Esophagus squamous epithelium (tissue), 5 donors: ENCODE data around the gene DMAC2. TPM values are rescaled to one million over a fixed set of nuclear protein-coding genes. Genes with fewer than 3 reads are reported as not detected.

Experiments used
- DNase-seq: peaks from one replicate; lab custom pipeline; 2025; lab: John Stamatoyannopoulos, UW
- H3K27ac ChIP-seq, 4 donors: fragments of 200-600 bp; sonication (generic); one replicate each; pipeline ENCODE4 v1.5.1; 2016 to 2019; ENCODE audit warnings: mild to moderate bottlenecking in 1 of 4
- H3K27me3 ChIP-seq, 4 donors: fragments of 200-600 bp; sonication (generic); 1 replicate in 3 of 4; 2 replicates in 1 of 4; pipeline versions ENCODE4 v1.5.1 to v1.6.0; 2017 to 2021; ENCODE audit warnings: antibody characterized with exemption in 1 of 4
- H3K36me3 ChIP-seq, 3 donors: fragments of 200-600 bp; sonication (generic); one replicate each; pipeline ENCODE4 v1.5.1; 2016 to 2019
- H3K4me1 ChIP-seq, 3 donors: fragments of 200-600 bp; sonication (generic); one replicate each; pipeline ENCODE4 v1.5.1; 2017 to 2019
- H3K4me3 ChIP-seq, 4 donors: fragments of 200-600 bp; sonication (generic); 1 replicate in 3 of 4; 2 replicates in 1 of 4; pipeline ENCODE4 v1.5.1; 2016 to 2019; ENCODE audit warnings: mild to moderate bottlenecking in 2 of 4, moderate library complexity in 1 of 4
- H3K9me3 ChIP-seq, 3 donors: fragments of 200-600 bp; sonication (generic); one replicate each; pipeline ENCODE4 v1.5.1; 2016 to 2019
- CTCF ChIP-seq, 6 experiments: fragments of 450-650 bp in 4 of 6; fragments of 200-600 bp in 2 of 6; sonication (generic) in 2 of 6; IDR thresholded peaks; one replicate each; pipeline ENCODE4 v1.5.1; 2016 to 2019; ENCODE audit warnings: antibody characterized with exemption in 6 of 6, mild to moderate bottlenecking in 4 of 6, moderate library complexity in 4 of 6
- POLR2A ChIP-seq, 4 donors: fragments of 450-650 bp; IDR thresholded peaks; one replicate each; pipeline ENCODE4 v1.6.1; 2017; ENCODE audit warnings: antibody characterized with exemption in 4 of 4, mild to moderate bottlenecking in 4 of 4, moderate library complexity in 3 of 4
- WGBS, 2 donors: methylation state at CpG; one replicate each; pipeline ENCODE4 v1.1.5; 2018; 5-methylcytosine and 5-hydroxymethylcytosine counted together
- intact Hi-C: fragments of 100-400 bp; cut with DNase I; formaldehyde crosslinking; loops from one replicate; pipeline ENCODE4 v1.15.0; 2022
- total RNA-seq, 4 donors: library from RNA; depleted of rRNA; stranded (reverse); fragments of >200 nt; gene quantifications; one replicate each; pipeline ENCODE4 v1.1.0, GENCODE V29; 2016
- donor health status: DM: yes; HTN: yes; CAD: no.

Gene DMAC2
- total RNA-seq, 4 donors from 2014 or later: 25.1 to 41.4 (median 35.7) TPM

GRCh38 chr19:41449079-41449864 is 9.6 kb upstream of the DMAC2 start:
- Histone ChIP-seq H3K36me3 (no peaks in the 10 kb centered on the region), H3K4me1 (peaks cover 0 to 11% (median 0%) of the 10 kb centered on the region in 3 donors), H3K9me3 (no peaks in the 10 kb centered on the region), H3K27me3 (peaks cover 0 to 31% (median 0%) of the 10 kb centered on the region in 4 donors), H3K27ac (no peak overlapping the region), H3K4me3 (peak overlapping the region in 3 of 4 donors; percentile 13 to 55 (median 17))
- DNase-seq: no peak
- intact Hi-C loops: loop anchor here (10.0 kb wide), 1 partner anchor 116 kb away; no protein-coding TSS in a partner anchor
- no peak for TF ChIP-seq POLR2A (IDR thresholded peaks at IDR 0.05)
- peak; percentile 92 to 99 (median 97) for TF ChIP-seq CTCF (IDR thresholded peaks at IDR 0.05)
- 4 to 5% methylated on average over 16 to 20 of the region's 22 CpGs for WGBS, 2 donors

DNA sequence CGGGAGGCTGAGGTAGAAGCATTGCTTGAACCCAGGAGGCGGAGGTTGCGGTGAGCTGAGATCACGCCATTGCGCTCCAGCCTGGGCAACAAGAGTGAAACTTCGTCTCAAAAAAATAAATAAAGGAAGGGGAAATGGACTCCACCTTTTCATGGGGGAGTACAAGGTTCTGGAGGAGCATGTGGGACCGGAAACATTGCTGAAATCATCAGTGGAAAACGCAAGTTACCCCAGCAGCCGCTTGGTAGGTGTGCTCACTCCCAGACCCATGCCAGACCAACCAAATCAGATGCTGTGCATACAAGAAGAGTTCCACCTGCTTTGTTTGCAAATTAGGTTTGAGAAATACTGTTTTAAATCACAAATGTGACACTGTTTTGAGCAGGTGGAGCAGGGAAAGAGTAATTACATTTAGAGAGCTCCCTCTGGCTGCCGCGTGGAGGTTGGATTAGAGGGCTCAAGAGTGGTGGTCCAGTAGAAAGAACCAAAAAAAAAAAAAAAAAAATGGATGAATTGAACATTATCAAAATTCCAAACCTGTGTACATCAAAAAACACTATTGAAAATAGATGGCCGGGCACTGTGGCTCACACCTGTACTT is 8.1 kb upstream of the DMAC2 start:
- intact Hi-C loops: loop anchor here (10.0 kb wide), 1 partner anchor 117 kb away; no protein-coding TSS in a partner anchor
- no peak for TF ChIP-seq POLR2A (IDR thresholded peaks at IDR 0.05)
- TF ChIP-seq CTCF (IDR thresholded peaks at IDR 0.05): no peak
- peaks cover 0 to 11% (median 0%) of the 10 kb centered on the region in 3 donors for H3K4me1 ChIP-seq
- no peaks in the 10 kb centered on the region for H3K9me3 ChIP-seq
- H3K4me3 ChIP-seq: peak overlapping the region in 2 of 4 donors; percentile 18 to 44
- DNase-seq: no peak
- WGBS, 2 donors: 43 to 49% methylated on average over 9 to 12 of the region's 12 CpGs
- H3K27me3 ChIP-seq: peaks cover 0 to 36% (median 0%) of the 10 kb centered on the region in 4 donors
- no peak overlapping the region for H3K27ac ChIP-seq
- H3K36me3 ChIP-seq: no peaks in the 10 kb centered on the region

- Histone ChIP-seq H3K27ac (no peak overlapping the region), H3K36me3 (no peaks in the 10 kb centered on the region), H3K27me3 (peaks cover 0 to 46% (median 0%) of the 10 kb centered on the region in 4 donors), H3K4me3 (no peak overlapping the region), H3K4me1 (peaks cover 0 to 19% (median 0%) of the 10 kb centered on the region in 3 donors), H3K9me3 (no peaks in the 10 kb centered on the region)
- 45 to 61% methylated on average over 4 to 5 of the region's 5 CpGs for WGBS, 2 donors
- intact Hi-C loops: loop anchor here (10.0 kb wide), 1 partner anchor 119 kb away; no protein-coding TSS in a partner anchor
- DNase-seq: no peak
- TF ChIP-seq POLR2A (IDR thresholded peaks at IDR 0.05) (no peak), CTCF (IDR thresholded peaks at IDR 0.05) (no peak)
Measured at GRCh38 chr19:41445575-41445974, 5.9 kb upstream of the DMAC2 start.

DNA sequence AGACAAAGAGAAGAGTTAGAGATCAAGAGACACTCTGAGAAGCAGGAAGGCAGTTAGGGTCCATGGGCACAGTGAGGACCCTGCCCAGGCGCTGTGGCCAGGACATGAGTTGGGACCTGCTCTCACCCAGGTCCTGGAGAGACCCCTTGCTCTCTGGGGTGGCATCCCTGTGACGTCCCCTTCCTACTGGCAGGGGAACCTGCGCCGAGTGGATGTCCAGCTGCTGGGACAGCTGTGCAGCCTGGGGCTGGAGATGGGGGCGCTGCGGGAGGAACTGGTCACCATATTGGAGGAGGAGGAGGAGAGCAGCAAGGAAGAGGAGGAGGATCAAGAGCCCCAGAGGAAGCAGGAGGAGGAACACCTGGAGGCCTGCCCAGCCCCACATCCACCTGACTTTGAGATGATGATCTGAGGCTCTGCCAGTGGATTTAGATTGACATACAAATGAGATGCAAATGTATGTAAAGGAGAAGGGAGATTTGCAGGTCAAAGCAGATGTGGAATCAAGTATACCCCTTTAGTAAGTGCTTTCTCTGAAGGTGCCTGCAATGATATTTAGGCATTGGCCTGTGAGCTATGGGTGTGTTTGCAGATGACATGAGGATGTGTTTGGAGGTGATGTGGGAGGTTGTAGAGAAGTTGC is 4.2 kb upstream of the DMAC2 start:
- TF ChIP-seq POLR2A (IDR thresholded peaks at IDR 0.05) (no peak), CTCF (IDR thresholded peaks at IDR 0.05) (no peak)

More for the DNA sequence above, 4.2 kb upstream of the DMAC2 start:
- H3K36me3 ChIP-seq: no peaks in the 10 kb centered on the region
- no peak for DNase-seq
- no peak overlapping the region for H3K4me3 ChIP-seq
- intact Hi-C loops: loop anchor here (10.0 kb wide), 1 partner anchor 121 kb away; no protein-coding TSS in a partner anchor
- H3K9me3 ChIP-seq: no peaks in the 10 kb centered on the region
- no peak overlapping the region for H3K27ac ChIP-seq
- peaks cover 5 to 23% (median 6%) of the 10 kb centered on the region in 3 donors for H3K4me1 ChIP-seq
- H3K27me3 ChIP-seq: peaks cover 0 to 46% (median 0%) of the 10 kb centered on the region in 4 donors
- WGBS, 2 donors: 65 to 75% methylated on average over 5 to 6 of the region's 6 CpGs
